ENCODE data around the gene EPHA6.

Gene EPHA6

DNA sequence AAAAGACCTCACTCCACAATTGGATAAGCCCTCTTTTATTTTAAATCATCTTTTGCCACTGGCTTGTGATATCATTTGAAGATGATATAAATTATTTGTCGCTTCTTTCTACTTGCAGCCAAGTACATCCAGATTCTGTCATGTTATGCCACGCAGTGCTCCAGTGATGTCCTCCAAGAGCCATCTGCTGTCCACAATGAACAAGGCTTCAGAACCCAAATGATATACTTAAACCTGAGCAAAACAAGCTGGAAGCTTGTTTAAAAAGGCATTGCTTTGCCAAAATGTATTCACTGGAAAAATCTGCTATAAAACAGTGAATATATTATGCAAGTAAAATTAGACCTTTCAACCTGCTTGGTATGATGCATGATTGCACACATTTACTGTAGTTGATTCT, 891.4 kb downstream of the EPHA6 start:
- no peak for DNase-seq (ENCODE audit: low read depth)

- DNase-seq (ENCODE audit: low read depth): no peak
These were observed 891.8 kb downstream of the EPHA6 start for GRCh38 chr3:97706226-97706625.

DNA sequence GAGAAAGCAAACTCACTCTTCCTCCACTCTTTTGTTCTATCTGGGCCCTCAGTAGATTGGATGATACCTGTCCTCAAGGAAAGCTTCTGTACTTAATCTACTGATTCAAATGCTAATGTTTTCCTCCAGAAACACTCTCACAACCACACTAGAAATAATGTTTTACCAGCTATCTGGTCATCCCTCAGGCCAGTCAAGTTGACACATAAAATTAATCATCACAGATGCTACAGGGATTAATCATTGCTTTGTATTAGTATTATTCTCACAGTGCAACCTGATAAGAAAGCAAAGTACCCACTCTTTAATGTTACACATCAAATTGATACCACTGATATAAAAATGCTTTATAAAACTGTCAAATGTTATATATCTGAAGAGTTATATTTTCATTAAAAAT, 897.3 kb downstream of the EPHA6 start:
- no peak for DNase-seq (ENCODE audit: low read depth)

GRCh38 chr3:97712919-97713318, 898.5 kb downstream of the EPHA6 start:
- peak; percentile 44 for DNase-seq (ENCODE audit: low read depth)

GRCh38 chr3:97713634-97714033, 899.2 kb downstream of the EPHA6 start:
- no peak for DNase-seq (ENCODE audit: low read depth)

- DNase-seq (ENCODE audit: low read depth): peak; percentile 60
These were observed 904.9 kb downstream of the EPHA6 start for GRCh38 chr3:97719156-97719821.

GRCh38 chr3:97720417-97720816, 906.0 kb downstream of the EPHA6 start:
- peak; percentile 2 for DNase-seq (ENCODE audit: low read depth)

- no peak for DNase-seq (ENCODE audit: low read depth)
These were observed 907.1 kb downstream of the EPHA6 start for GRCh38 chr3:97721446-97721845.

DNA sequence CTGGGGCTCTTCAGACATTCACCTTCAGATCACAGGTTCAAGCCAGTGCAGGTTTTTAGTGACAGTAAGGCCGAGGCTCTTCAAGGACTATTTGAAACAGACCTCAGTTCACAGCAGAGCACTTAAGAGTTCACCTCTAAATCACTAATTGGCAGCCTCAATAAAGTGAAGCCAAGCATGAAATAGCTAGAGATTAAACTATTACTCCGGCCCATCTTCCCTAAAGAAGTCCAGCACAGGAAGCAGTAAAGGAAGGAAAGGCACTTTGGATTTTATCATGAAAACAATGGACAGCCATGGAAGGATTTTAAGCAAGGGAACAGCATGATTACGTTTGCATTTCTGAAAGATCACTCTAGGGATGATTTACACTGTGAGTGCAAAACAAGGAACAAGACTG, 922.5 kb downstream of the EPHA6 start:
- DNase-seq (ENCODE audit: low read depth): no peak

DNA sequence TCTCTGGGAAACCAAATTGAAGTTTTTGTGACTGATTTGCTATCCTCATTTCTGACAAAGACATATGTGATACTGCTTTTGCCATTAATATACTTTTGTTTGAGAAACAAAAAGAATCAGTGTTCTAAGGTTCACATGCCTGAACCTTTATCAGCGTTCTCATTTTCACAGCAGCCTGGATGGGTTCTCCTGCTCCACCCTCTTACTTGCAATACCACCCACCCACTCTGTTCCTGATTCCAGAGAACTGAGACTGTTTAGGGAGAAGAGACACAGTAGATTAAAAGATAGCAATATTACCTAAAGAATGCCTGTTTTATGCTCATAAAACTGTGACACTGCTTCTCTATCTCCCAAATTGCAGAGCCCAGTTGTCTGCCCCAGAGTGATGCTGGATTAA, 924.4 kb downstream of the EPHA6 start:
- no peak for DNase-seq (ENCODE audit: low read depth)

DNA sequence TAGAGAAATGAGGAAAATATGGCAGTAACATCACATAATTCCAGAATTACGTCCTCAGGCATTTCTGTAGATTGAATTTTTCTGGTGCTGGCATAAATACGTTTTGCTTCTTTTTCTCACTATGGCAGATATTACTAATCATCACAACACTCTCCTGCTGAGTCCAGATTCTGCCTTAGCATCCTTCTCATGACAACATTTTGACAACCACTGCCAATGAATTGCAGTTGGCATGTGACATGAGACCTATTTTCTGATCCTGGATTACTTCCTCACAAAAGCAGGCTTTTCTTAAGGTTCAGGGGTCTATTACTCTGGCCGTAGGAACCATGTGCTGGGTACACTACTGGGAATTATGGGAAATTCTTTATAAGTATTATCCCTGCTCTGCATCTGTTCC, 927.6 kb downstream of the EPHA6 start:
- DNase-seq (ENCODE audit: low read depth): no peak

DNA sequence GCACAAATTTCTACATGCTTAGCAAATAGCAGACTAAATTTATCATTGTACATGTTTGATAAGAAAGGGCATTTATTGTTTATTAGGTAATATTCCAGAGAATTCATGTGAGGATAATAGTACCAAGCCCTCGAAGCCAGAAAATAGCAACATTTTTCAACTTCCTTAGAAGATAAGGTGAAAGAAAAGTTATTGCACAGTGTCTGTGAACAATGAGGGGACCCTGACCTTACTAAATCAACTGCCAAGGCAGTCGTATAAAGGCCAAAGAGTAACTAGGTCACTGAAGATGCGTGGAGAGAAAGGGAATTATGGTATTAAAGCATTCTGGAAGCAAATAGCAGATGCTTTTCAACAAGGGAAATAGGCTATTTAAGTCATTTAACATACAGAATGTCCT, 929.9 kb downstream of the EPHA6 start:
- no peak for DNase-seq (ENCODE audit: low read depth)

GRCh38 chr3:97763586-97764406, 949.4 kb downstream of the EPHA6 start:
- no peak for DNase-seq (ENCODE audit: low read depth)

- peak; percentile 83 for DNase-seq (ENCODE audit: low read depth)
These were observed 950.2 kb downstream of the EPHA6 start, which contains the start of gene ARL6 for GRCh38 chr3:97764407-97765238. Gene ARL6, plus strand, starts transcription at chr3:97764758. Its CDS starts 3,350 bp downstream, at chr3:97768108.

- DNase-seq (ENCODE audit: low read depth): no peak
These were observed 950.9 kb downstream of the EPHA6 start for GRCh38 chr3:97765336-97765735.

GRCh38 chr3:97772926-97773325, 958.5 kb downstream of the EPHA6 start:
- DNase-seq (ENCODE audit: low read depth): no peak

DNA sequence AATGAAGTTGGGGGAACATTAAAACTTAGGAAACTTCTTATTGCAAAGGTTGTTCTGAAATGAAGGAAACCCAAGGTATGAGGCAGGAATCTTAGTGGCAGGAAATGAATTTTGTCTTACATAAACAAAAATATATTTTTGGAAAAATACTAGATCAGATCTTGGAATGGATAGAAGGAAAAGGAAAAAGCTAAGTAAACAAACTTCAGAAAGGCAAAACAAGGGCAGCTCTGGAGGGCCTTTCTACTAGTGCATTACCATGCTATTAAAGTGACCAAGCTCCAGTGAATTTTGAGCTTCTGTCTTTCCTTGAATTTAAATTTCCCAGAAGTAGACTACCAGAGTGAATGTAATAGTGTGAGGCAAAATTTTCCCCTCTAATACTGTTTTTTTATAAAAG, 963.8 kb downstream of the EPHA6 start:
- DNase-seq (ENCODE audit: low read depth): no peak

DNA sequence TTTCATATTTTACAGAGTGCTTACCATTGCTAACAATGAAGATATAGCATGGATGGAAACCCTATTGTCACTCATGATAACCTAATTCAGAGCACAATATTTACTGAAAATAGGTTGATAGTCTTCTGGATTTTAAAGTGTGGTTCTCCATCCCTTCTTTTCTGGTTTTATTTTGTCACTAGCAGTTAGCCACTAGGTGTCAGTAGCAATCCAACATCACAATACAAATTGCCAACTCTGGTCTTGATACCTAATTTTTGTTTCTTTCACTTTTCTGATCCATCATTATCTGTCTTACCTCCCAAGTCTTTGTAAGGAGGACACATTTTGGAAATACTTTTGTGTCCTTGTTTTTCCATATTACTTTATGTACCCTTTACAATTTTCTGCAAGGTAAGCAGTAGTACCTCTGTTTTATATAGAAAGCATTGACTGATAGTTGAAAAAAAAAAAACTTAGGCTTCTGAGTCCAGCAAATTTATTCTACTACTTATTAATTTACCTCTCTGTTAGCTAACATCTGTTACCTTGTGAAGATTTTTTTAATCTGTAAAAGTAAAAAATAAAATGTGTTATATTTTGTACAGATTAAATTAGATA, 979.1 kb downstream of the EPHA6 start:
- peak; percentile 50 for DNase-seq (ENCODE audit: low read depth)

GRCh38 chr3:97795951-97796350, 981.6 kb downstream of the EPHA6 start:
- no peak for DNase-seq (ENCODE audit: low read depth)

All from amniotic epithelial cell (primary cell).